ENCODE results near the gene STK32B. TPM values are rescaled to one million over a fixed set of nuclear protein-coding genes. Genes with fewer than 3 reads are reported as not detected.

STK32B gene
- total RNA-seq, 1 experiment from 2014 or later = 1.1 TPM

- CTCF ChIA-PET = no interaction called here
- BruUV-seq (replicated peaks) = no TSS peak
- DNase-seq = no peak
- Histone ChIP-seq H3K27me3 (ENCODE audit: low read length) (no peaks in the 10 kb centered on the region), H2AFZ (ENCODE audit: low read length) (no peak overlapping the region), H3K9ac (ENCODE audit: low read length) (no peak overlapping the region), H3F3A (ENCODE audit: low read length, unreplicated experiment) (no peaks in the 10 kb centered on the region), H3K27ac (ENCODE audit: low read length) (no peak overlapping the region), H3K4me2 (ENCODE audit: low read length) (no peak overlapping the region), H3K79me2 (ENCODE audit: low read length) (no peaks in the 10 kb centered on the region), H3K9me2 (replicated peaks; ENCODE audit: low read length) (no peaks in the 10 kb centered on the region), H3K4me3 (ENCODE audit: low read length) (no peak overlapping the region), H4K20me1 (ENCODE audit: low read length) (no peaks in the 10 kb centered on the region), H3K36me3 (ENCODE audit: low read depth, low read length) (no peaks in the 10 kb centered on the region), H3K4me1 (ENCODE audit: insufficient read depth, low read length) (no peaks in the 10 kb centered on the region), H3K9me3 (ENCODE audit: low read length) (no peaks in the 10 kb centered on the region)
- POLR2A ChIA-PET (ENCODE audit: unreplicated experiment) = no interaction called here
- intact Hi-C loops (cut with micrococcal nuclease) = no loop called here
- no peak for ATAC-seq
- TF ChIP-seq CTCF (conservative IDR thresholded peaks at IDR 0.05; ENCODE audit: low read depth, low read length) (no peak), EZH2 (IDR thresholded peaks at IDR 0.05; ENCODE audit: low read length, unreplicated experiment) (no peak), EZH2phosphoT487 (IDR thresholded peaks at IDR 0.05; ENCODE audit: borderline replicate concordance, low read length) (no peak)
Observed at GRCh38 chr4:5543681-5544080, 492.4 kb downstream of the STK32B start.

- Histone ChIP-seq H3F3A (ENCODE audit: low read length, unreplicated experiment) (no peaks in the 10 kb centered on the region), H3K4me3 (ENCODE audit: low read length) (no peak overlapping the region), H3K4me2 (ENCODE audit: low read length) (no peak overlapping the region), H3K9me2 (replicated peaks; ENCODE audit: low read length) (no peaks in the 10 kb centered on the region), H4K20me1 (ENCODE audit: low read length) (no peaks in the 10 kb centered on the region), H3K27me3 (ENCODE audit: low read length) (no peaks in the 10 kb centered on the region), H2AFZ (ENCODE audit: low read length) (no peak overlapping the region), H3K27ac (ENCODE audit: low read length) (no peak overlapping the region), H3K9me3 (ENCODE audit: low read length) (no peaks in the 10 kb centered on the region), H3K9ac (ENCODE audit: low read length) (no peak overlapping the region), H3K4me1 (ENCODE audit: insufficient read depth, low read length) (no peaks in the 10 kb centered on the region), H3K36me3 (ENCODE audit: low read depth, low read length) (no peaks in the 10 kb centered on the region), H3K79me2 (ENCODE audit: low read length) (no peaks in the 10 kb centered on the region)
- BruUV-seq (replicated peaks) = no TSS peak
- ATAC-seq (no peak), DNase-seq (no peak)
- intact Hi-C loops (cut with micrococcal nuclease) = no loop called here
- CTCF ChIA-PET = no interaction called here
- TF ChIP-seq EZH2phosphoT487 (IDR thresholded peaks at IDR 0.05; ENCODE audit: borderline replicate concordance, low read length) (no peak), CTCF (conservative IDR thresholded peaks at IDR 0.05; ENCODE audit: low read depth, low read length) (no peak), EZH2 (IDR thresholded peaks at IDR 0.05; ENCODE audit: low read length, unreplicated experiment) (no peak)
- POLR2A ChIA-PET (ENCODE audit: unreplicated experiment) = no interaction called here
Observed at GRCh38 chr4:5544762-5545161, 493.5 kb downstream of the STK32B start.

GRCh38 chr4:5545271-5545670 lies 494.0 kb downstream of the STK32B start:
- Histone ChIP-seq H3K27me3 (ENCODE audit: low read length) (no peaks in the 10 kb centered on the region), H3K9me3 (ENCODE audit: low read length) (no peaks in the 10 kb centered on the region), H3K9ac (ENCODE audit: low read length) (no peak overlapping the region), H2AFZ (ENCODE audit: low read length) (no peak overlapping the region), H3K36me3 (ENCODE audit: low read depth, low read length) (no peaks in the 10 kb centered on the region), H3K4me3 (ENCODE audit: low read length) (no peak overlapping the region), H4K20me1 (ENCODE audit: low read length) (no peaks in the 10 kb centered on the region), H3K27ac (ENCODE audit: low read length) (no peak overlapping the region), H3F3A (ENCODE audit: low read length, unreplicated experiment) (no peaks in the 10 kb centered on the region), H3K4me1 (ENCODE audit: insufficient read depth, low read length) (no peaks in the 10 kb centered on the region), H3K4me2 (ENCODE audit: low read length) (no peak overlapping the region), H3K79me2 (ENCODE audit: low read length) (no peaks in the 10 kb centered on the region), H3K9me2 (replicated peaks; ENCODE audit: low read length) (no peaks in the 10 kb centered on the region)
- BruUV-seq (replicated peaks) = no TSS peak
- DNase-seq = peak; percentile 18
- ChIA-PET POLR2A (ENCODE audit: unreplicated experiment) (no interaction called here), CTCF (no interaction called here)
- intact Hi-C loops (cut with micrococcal nuclease) = no loop called here
- TF ChIP-seq EZH2phosphoT487 (IDR thresholded peaks at IDR 0.05; ENCODE audit: borderline replicate concordance, low read length) = no peak
- no peak for TF ChIP-seq CTCF (conservative IDR thresholded peaks at IDR 0.05; ENCODE audit: low read depth, low read length)
- TF ChIP-seq EZH2 (IDR thresholded peaks at IDR 0.05; ENCODE audit: low read length, unreplicated experiment) = no peak
- no peak for ATAC-seq
